H9 (cell line): ENCODE results near the gene IL1R2. TPM values are rescaled to one million over a fixed set of nuclear protein-coding genes. Genes with fewer than 3 reads are reported as not detected.

Experiments
- DNase-seq: peaks from one replicate; pipeline ENCODE4 v3.0.0-alpha.2; 2017
- H2AFZ ChIP-seq: one replicate; pipeline ENCODE4 v1.6.1; 2013; ENCODE audit warnings: mild to moderate bottlenecking, low read length, control low read depth, moderate library complexity
- H2AK5ac ChIP-seq: 2 replicates; pipeline ENCODE4 v1.6.1; 2013; ENCODE audit warnings: low read length, control low read depth, mixed read lengths; ENCODE audit not compliant: insufficient read length
- H2BK120ac ChIP-seq: one replicate; pipeline ENCODE4 v1.6.1; 2013; ENCODE audit warnings: low read depth, mild to moderate bottlenecking, low read length, control low read depth, inconsistent platforms; ENCODE audit not compliant: poor library complexity, severe bottlenecking
- H2BK12ac ChIP-seq: 2 replicates; pipeline ENCODE4 v1.6.1; 2013; ENCODE audit warnings: low read length, control low read depth, mixed read lengths, low read depth; ENCODE audit not compliant: insufficient read length
- H2BK15ac ChIP-seq: 2 replicates; pipeline ENCODE4 v1.6.1; 2013; ENCODE audit warnings: low read depth, low read length, control low read depth
- H2BK20ac ChIP-seq: one replicate; pipeline ENCODE4 v1.6.1; 2013; ENCODE audit warnings: low read depth, mild to moderate bottlenecking, low read length, control low read depth, inconsistent platforms; ENCODE audit not compliant: poor library complexity, severe bottlenecking
- H2BK5ac ChIP-seq: 2 replicates; pipeline ENCODE4 v1.6.1; 2013; ENCODE audit warnings: low read length, control low read depth, mixed read lengths; ENCODE audit not compliant: insufficient read length
- H3K14ac ChIP-seq: 2 replicates; pipeline ENCODE4 v1.6.1; 2013; ENCODE audit warnings: low read length, control low read depth; ENCODE audit not compliant: insufficient read depth
- H3K18ac ChIP-seq: 2 replicates; pipeline ENCODE4 v1.6.1; 2013; ENCODE audit warnings: low read depth, mild to moderate bottlenecking, mixed read lengths, low read length, control low read depth; ENCODE audit not compliant: insufficient read length
- H3K23ac ChIP-seq: 2 replicates; pipeline ENCODE4 v1.6.1; 2013; ENCODE audit warnings: low read length, control low read depth, mixed read lengths, low read depth; ENCODE audit not compliant: insufficient read length
- H3K23me2 ChIP-seq: 2 replicates; pipeline ENCODE4 v1.6.1; 2013; ENCODE audit warnings: low read depth, mild to moderate bottlenecking, mixed read lengths, low read length, control low read depth; ENCODE audit not compliant: insufficient read length, poor library complexity, severe bottlenecking
- H3K27ac ChIP-seq: 2 replicates; pipeline ENCODE4 v1.5.1; 2013; ENCODE audit warnings: low read length, control low read depth, mixed read lengths, low read depth; ENCODE audit not compliant: insufficient read length
- H3K27me3 ChIP-seq: 2 replicates; pipeline ENCODE4 v1.6.1; 2013; ENCODE audit warnings: low read length, control low read depth, inconsistent platforms; ENCODE audit not compliant: insufficient read depth
- H3K4ac ChIP-seq: 2 replicates; pipeline ENCODE4 v1.6.1; 2013; ENCODE audit warnings: low read depth, mild to moderate bottlenecking, control low read depth, inconsistent platforms, low read length, moderate library complexity
- H3K4me1 ChIP-seq: 2 replicates; pipeline ENCODE4 v1.6.1; 2013; ENCODE audit warnings: low read length, control low read depth, inconsistent platforms; ENCODE audit not compliant: insufficient read depth
- H3K4me2 ChIP-seq: 2 replicates; pipeline ENCODE4 v1.6.1; 2013; ENCODE audit warnings: low read length, control low read depth, mixed read lengths; ENCODE audit not compliant: insufficient read length, insufficient read depth
- H3K56ac ChIP-seq: 2 replicates; pipeline ENCODE4 v1.6.1; 2013; ENCODE audit warnings: low read depth, mild to moderate bottlenecking, mixed read lengths, low read length, control low read depth; ENCODE audit not compliant: insufficient read length
- H3K79me1 ChIP-seq: 2 replicates; pipeline ENCODE4 v1.6.1; 2013; ENCODE audit warnings: low read depth, mild to moderate bottlenecking, moderate library complexity, low read length, control low read depth, inconsistent platforms; ENCODE audit not compliant: insufficient read depth, poor library complexity, severe bottlenecking
- H3K79me2 ChIP-seq: 2 replicates; pipeline ENCODE4 v1.6.1; 2013; ENCODE audit warnings: low read length, control low read depth, inconsistent platforms; ENCODE audit not compliant: insufficient read depth
- H3K9ac ChIP-seq: 2 replicates; pipeline ENCODE4 v1.6.1; 2013; ENCODE audit warnings: low read length, control low read depth, mixed read lengths; ENCODE audit not compliant: insufficient read length; ENCODE audit errors: extremely low read depth
- H3K9me3 ChIP-seq: one replicate; pipeline ENCODE4 v1.6.1; 2013; ENCODE audit warnings: low read depth, low read length, inconsistent platforms; ENCODE audit not compliant: control insufficient read depth
- H3T11ph ChIP-seq: one replicate; pipeline ENCODE4 v1.6.1; 2013; ENCODE audit warnings: mild to moderate bottlenecking, low read length, control low read depth, inconsistent platforms
- H4K20me1 ChIP-seq: one replicate; pipeline ENCODE4 v1.6.1; 2013; ENCODE audit not compliant: control insufficient read depth, insufficient read length, insufficient read depth
- H4K5ac ChIP-seq: 2 replicates; pipeline ENCODE4 v1.6.1; 2013; ENCODE audit warnings: low read depth, mild to moderate bottlenecking, mixed read lengths, low read length, control low read depth; ENCODE audit not compliant: insufficient read length
- H4K8ac ChIP-seq: replicated peaks from 2 replicates; pipeline ENCODE4 v1.6.1; 2013; ENCODE audit warnings: low read length, control low read depth, mixed read lengths, low read depth; ENCODE audit not compliant: insufficient read length
- H4K91ac ChIP-seq: 2 replicates; pipeline ENCODE4 v1.6.1; 2013; ENCODE audit warnings: low read depth, mild to moderate bottlenecking, moderate library complexity, mixed read lengths, low read length, control low read depth; ENCODE audit not compliant: insufficient read length
- H3K27ac Mint-ChIP-seq, 3 experiments: 2 replicates in 2 of 3; 3 replicates in 1 of 3; pipeline ENCODE4 v1.8.0; 2020 to 2021; ENCODE audit warnings: mixed read lengths in 3 of 3, mild to moderate bottlenecking in 1 of 3, moderate library complexity in 1 of 3
- H3K27me3 Mint-ChIP-seq: 2 replicates; pipeline ENCODE4 v1.8.0; 2021; ENCODE audit warnings: low read depth, mild to moderate bottlenecking, moderate library complexity, mixed read lengths
- H3K36me3 Mint-ChIP-seq, 3 experiments: 2 replicates in 2 of 3; 3 replicates in 1 of 3; pipeline ENCODE4 v1.8.0; 2020 to 2021; ENCODE audit warnings: low read depth in 3 of 3, mixed read lengths in 3 of 3; ENCODE audit not compliant: insufficient read depth in 1 of 3
- H3K4me1 Mint-ChIP-seq, 2 experiments: 2 replicates each; pipeline ENCODE4 v1.8.0; 2020; ENCODE audit warnings: mixed read lengths in 2 of 2
- H3K4me3 Mint-ChIP-seq, 2 experiments: 2 replicates in 1 of 2; 3 replicates in 1 of 2; pipeline ENCODE4 v1.8.0; 2020 to 2021; ENCODE audit warnings: mild to moderate bottlenecking in 2 of 2, mixed read lengths in 2 of 2, moderate library complexity in 1 of 2
- H3K9me3 Mint-ChIP-seq, 2 experiments: 2 replicates in 1 of 2; 3 replicates in 1 of 2; pipeline ENCODE4 v1.8.0; 2020; ENCODE audit warnings: mild to moderate bottlenecking in 2 of 2, mixed read lengths in 2 of 2, moderate library complexity in 1 of 2
- CTCF ChIP-seq: fragments of 200-600 bp; sonication (generic); conservative IDR thresholded peaks from 3 replicates; pipeline ENCODE4 v1.8.0; 2021; ENCODE audit warnings: antibody characterized with exemption, mild to moderate bottlenecking
- WGBS: extraction: QIAGEN DNeasy Blood & Tissue Kit; methylation state at CpG from one replicate; pipeline ENCODE4 v1.1.7; 2013; ENCODE audit warnings: missing lambda C conversion rate, low lambda C conversion rate, mixed read lengths; ENCODE audit not compliant: insufficient read length; ENCODE audit errors: extremely low coverage; 5-methylcytosine and 5-hydroxymethylcytosine counted together
- total RNA-seq: library from RNA; stranded (reverse); gene quantifications from 2 replicates; pipeline ENCODE4 v1.2.1, GENCODE V29; 2021

The IL1R2 gene
- total RNA-seq, 1 experiment from 2014 or later, result not detected

GRCh38 chr2:102022884-102023539, 31.3 kb downstream of the IL1R2 start:
- no peak overlapping the region for H3K14ac ChIP-seq
- no peak overlapping the region for H3K23ac ChIP-seq
- WGBS, result no CpG with 5 or more reads among the region's 4 CpGs
- H4K5ac ChIP-seq, result no peak overlapping the region
- Mint-ChIP-seq H3K9me3 (no peaks in the 10 kb centered on the region; a peak in 1 of 5 replicates), H3K4me1 (peaks cover 4 to 8% of the 10 kb centered on the region in 2 experiments; a peak in 3 of 4 replicates), H3K27me3 (peaks cover 6% of the 10 kb centered on the region), H3K36me3 (no peaks in the 10 kb centered on the region), H3K4me3 (no peak overlapping the region), H3K27ac (no peak overlapping the region)
- H2BK120ac ChIP-seq, result no peak overlapping the region
- H3K4me1 ChIP-seq, result no peaks in the 10 kb centered on the region
- no peak for TF ChIP-seq CTCF
- no peaks in the 10 kb centered on the region for H3K27me3 ChIP-seq
- no peak overlapping the region for H2AFZ ChIP-seq
- no peak overlapping the region for H3K27ac ChIP-seq
- H2BK5ac ChIP-seq, result no peak overlapping the region
- H4K20me1 ChIP-seq, result no peaks in the 10 kb centered on the region
- no peak overlapping the region for H2BK20ac ChIP-seq
- H3K4me2 ChIP-seq, result no peak overlapping the region
- H3K56ac ChIP-seq, result no peak overlapping the region
- no peak overlapping the region for H4K91ac ChIP-seq
- H3K4ac ChIP-seq, result no peak overlapping the region
- no peak overlapping the region for H3T11ph ChIP-seq
- H2BK15ac ChIP-seq, result no peak overlapping the region
- no peak overlapping the region for H3K18ac ChIP-seq
- H3K79me1 ChIP-seq, result no peaks in the 10 kb centered on the region
- H4K8ac ChIP-seq, result no peak overlapping the region
- no peaks in the 10 kb centered on the region for H3K79me2 ChIP-seq
- no peaks in the 10 kb centered on the region for H3K23me2 ChIP-seq
- DNase-seq, result no peak
- no peak overlapping the region for H3K9ac ChIP-seq
- H2AK5ac ChIP-seq, result no peak overlapping the region
- no peaks in the 10 kb centered on the region for H3K9me3 ChIP-seq
- no peak overlapping the region for H2BK12ac ChIP-seq
